ENCODE results near the gene EPYC.

- TF ChIP-seq POLR2A (IDR thresholded peaks at IDR 0.05) (no peak), CTCF (IDR thresholded peaks at IDR 0.05) (no peak), POLR2AphosphoS5 (IDR thresholded peaks at IDR 0.05) (no peak)
Observed at GRCh38 chr12:90974286-90974685, 30.5 kb downstream of the EPYC start.

Measured in gastroesophageal sphincter (tissue), 3 donors.